Ovary (tissue), 9 donors: Measurements from ENCODE around the gene SUDS3. TPM values are rescaled to one million over a fixed set of nuclear protein-coding genes. Genes with fewer than 3 reads are reported as not detected.

Experiments
- DNase-seq, 5 donors: peaks; one replicate each; pipeline ENCODE4 v3.0.0-alpha.2; 2019 to 2020
- H3K27ac ChIP-seq, 2 donors: fragments of 200-600 bp; one replicate each; pipeline versions ENCODE4 v1.5.1 to v1.8.0; 2019 to 2022
- H3K27me3 ChIP-seq: fragments of 200-600 bp; one replicate; pipeline ENCODE4 v1.8.0; 2022
- H3K36me3 ChIP-seq: fragments of 200-600 bp; sonication (generic); one replicate; pipeline ENCODE4 v1.5.1; 2019
- H3K4me1 ChIP-seq: one replicate; pipeline ENCODE4 v1.8.1; 2013; ENCODE audit warnings: mild to moderate bottlenecking, moderate library complexity; ENCODE audit not compliant: insufficient read depth
- H3K4me3 ChIP-seq: fragments of 200-600 bp; sonication (generic); one replicate; pipeline ENCODE4 v1.5.1; 2017
- H3K9me3 ChIP-seq, 2 donors: fragments of 200-600 bp in 1 of 2; sonication (generic) in 1 of 2; one replicate each; pipeline versions ENCODE4 v1.5.1 to v1.8.1; 2013 to 2019; ENCODE audit warnings: mild to moderate bottlenecking in 1 of 2, moderate library complexity in 1 of 2
- EP300 ChIP-seq: sonication (generic); formaldehyde crosslinking; IDR thresholded peaks from one replicate; pipeline ENCODE4 v1.6.1; 2017; ENCODE audit warnings: antibody characterized with exemption
- POLR2A ChIP-seq: fragments of 450-650 bp; IDR thresholded peaks from one replicate; pipeline ENCODE4 v1.6.1; 2017; ENCODE audit warnings: antibody characterized with exemption, mild to moderate bottlenecking, moderate library complexity
- WGBS, 3 donors: extraction: QIAGEN DNeasy Blood & Tissue Kit in 1 of 3; methylation state at CpG; one replicate each; pipeline versions ENCODE4 v1.1.5 to v1.1.7; 2013 to 2017; 5-methylcytosine and 5-hydroxymethylcytosine counted together
- intact Hi-C, 4 donors: fragments of 100-400 bp; cut with DNase I; formaldehyde crosslinking; loops; one replicate each; pipeline versions ENCODE4 v1.11.0 to v1.15.1; 2022 to 2023
- polyA plus RNA-seq, 2 donors: library from polyadenylated mRNA; stranded (reverse); fragments of 200-250 nt in 1 of 2; fragments of 350-450 nt in 1 of 2; fragmentation: Illumina TruSeq in 1 of 2; extraction: RNeasy Lipid Tissue Mini Kit (QIAGEN cat#74804) in 1 of 2; gene quantifications; one replicate each; pipeline ENCODE4 v1.2.3, GENCODE V29; 2013 to 2014
- total RNA-seq, 7 donors: library from RNA; depleted of rRNA in 2 of 7; stranded (reverse); fragments of >200 nt in 2 of 7; fragmentation: NEBNext Ultra II Directional in 3 of 7; extraction: Animal tissue kit (Norgen Biotek cat#: 25700) in 3 of 7; gene quantifications; one replicate each; pipeline versions ENCODE4 v1.1.0 to v1.2.4, GENCODE V29; 2016 to 2023
- TF ChIP-seq, protein P1 (sequence below), 3 donors: fragments of 450-650 bp in 2 of 3; fragments of 200-600 bp in 1 of 3; IDR thresholded peaks; one replicate each; pipeline versions ENCODE4 v1.5.1 to v1.8.0; 2016 to 2022; ENCODE audit warnings: antibody characterized with exemption in 3 of 3, mild to moderate bottlenecking in 1 of 3
- donor health status: DM: no; HTN: no; CAD: no; lungs with moderate emphysema.
- donor health status: DM: no; HTN: no; CAD: no.
- donor health status: Bipolar disorder and iron deficiency.
- donor health status: DM: yes; HTN: yes; CAD: no.
- donor health status: DM: no; HTN: no; CAD: no.
- donor health status: DM: yes; HTN: yes; CAD: no.

The SUDS3 gene
- total and polyA plus RNA-seq, 9 donors, result 14.5 to 34.9 (median 27.7) TPM

DNA sequence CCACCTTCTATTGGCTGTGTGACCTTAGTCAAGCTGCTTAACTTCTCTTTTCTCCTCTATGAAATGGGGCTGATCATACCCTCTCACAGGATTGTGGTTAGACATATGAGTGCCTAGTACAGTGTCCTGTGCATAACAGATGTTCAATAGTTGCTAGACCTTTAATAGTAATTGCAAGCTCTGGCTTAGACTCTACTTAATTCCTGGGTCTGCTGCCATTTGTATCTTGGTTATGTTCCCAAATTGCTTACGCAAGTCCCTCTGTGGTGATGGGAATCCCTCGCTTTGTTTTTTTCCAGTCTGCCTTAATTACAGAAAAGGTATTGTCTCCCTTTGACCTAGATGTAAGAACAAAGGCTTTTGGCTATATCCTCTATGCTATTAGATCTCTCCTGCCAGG, 15.1 kb downstream of the SUDS3 start:
- DNase-seq, result no peak
- Histone ChIP-seq H3K27me3 (no peaks in the 10 kb centered on the region), H3K4me3 (no peak overlapping the region), H3K36me3 (no peaks in the 10 kb centered on the region), H3K27ac (no peak overlapping the region), H3K9me3 (no peaks in the 10 kb centered on the region), H3K4me1 (no peaks in the 10 kb centered on the region)
- WGBS, 3 donors, result 73 to 95% (median 84%) methylated on average over 2 of the region's 2 CpGs
- TF ChIP-seq, protein P1, sequence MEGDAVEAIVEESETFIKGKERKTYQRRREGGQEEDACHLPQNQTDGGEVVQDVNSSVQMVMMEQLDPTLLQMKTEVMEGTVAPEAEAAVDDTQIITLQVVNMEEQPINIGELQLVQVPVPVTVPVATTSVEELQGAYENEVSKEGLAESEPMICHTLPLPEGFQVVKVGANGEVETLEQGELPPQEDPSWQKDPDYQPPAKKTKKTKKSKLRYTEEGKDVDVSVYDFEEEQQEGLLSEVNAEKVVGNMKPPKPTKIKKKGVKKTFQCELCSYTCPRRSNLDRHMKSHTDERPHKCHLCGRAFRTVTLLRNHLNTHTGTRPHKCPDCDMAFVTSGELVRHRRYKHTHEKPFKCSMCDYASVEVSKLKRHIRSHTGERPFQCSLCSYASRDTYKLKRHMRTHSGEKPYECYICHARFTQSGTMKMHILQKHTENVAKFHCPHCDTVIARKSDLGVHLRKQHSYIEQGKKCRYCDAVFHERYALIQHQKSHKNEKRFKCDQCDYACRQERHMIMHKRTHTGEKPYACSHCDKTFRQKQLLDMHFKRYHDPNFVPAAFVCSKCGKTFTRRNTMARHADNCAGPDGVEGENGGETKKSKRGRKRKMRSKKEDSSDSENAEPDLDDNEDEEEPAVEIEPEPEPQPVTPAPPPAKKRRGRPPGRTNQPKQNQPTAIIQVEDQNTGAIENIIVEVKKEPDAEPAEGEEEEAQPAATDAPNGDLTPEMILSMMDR (IDR thresholded peaks at IDR 0.05), result no peak
- TF ChIP-seq EP300 (no peak), POLR2A (no peak)
- intact Hi-C loops, result no loop called here

DNA sequence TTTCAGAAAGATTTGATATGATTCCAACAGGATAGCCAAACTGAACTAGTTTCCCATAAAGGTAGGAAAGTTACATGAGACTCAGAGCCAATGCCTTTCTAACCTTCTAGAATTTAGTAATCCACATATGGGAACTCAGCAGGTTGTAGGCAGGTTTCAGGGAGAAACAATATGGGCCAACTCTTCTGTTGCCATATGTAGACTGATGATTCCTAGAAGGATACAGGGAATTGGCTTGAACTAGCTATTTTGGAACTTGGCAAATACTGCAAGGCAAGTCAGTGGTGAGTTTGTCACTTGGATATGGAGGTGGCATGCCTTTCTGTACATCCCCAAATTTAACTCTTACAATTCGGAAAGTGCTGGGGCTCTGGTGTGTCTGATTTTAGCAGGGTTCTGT, 15.5 kb downstream of the SUDS3 start:
- Histone ChIP-seq H3K4me3 (no peak overlapping the region), H3K27me3 (no peaks in the 10 kb centered on the region), H3K4me1 (no peaks in the 10 kb centered on the region), H3K36me3 (no peaks in the 10 kb centered on the region), H3K27ac (no peak overlapping the region), H3K9me3 (no peaks in the 10 kb centered on the region)
- intact Hi-C loops, result no loop called here
- no peak for DNase-seq
- TF ChIP-seq, protein P1 (IDR thresholded peaks at IDR 0.05), result no peak
- TF ChIP-seq POLR2A, result no peak
- TF ChIP-seq EP300, result no peak
- WGBS, 3 donors, result 93 to 95% (median 94%) methylated on average over 1 of the region's 1 CpG

DNA sequence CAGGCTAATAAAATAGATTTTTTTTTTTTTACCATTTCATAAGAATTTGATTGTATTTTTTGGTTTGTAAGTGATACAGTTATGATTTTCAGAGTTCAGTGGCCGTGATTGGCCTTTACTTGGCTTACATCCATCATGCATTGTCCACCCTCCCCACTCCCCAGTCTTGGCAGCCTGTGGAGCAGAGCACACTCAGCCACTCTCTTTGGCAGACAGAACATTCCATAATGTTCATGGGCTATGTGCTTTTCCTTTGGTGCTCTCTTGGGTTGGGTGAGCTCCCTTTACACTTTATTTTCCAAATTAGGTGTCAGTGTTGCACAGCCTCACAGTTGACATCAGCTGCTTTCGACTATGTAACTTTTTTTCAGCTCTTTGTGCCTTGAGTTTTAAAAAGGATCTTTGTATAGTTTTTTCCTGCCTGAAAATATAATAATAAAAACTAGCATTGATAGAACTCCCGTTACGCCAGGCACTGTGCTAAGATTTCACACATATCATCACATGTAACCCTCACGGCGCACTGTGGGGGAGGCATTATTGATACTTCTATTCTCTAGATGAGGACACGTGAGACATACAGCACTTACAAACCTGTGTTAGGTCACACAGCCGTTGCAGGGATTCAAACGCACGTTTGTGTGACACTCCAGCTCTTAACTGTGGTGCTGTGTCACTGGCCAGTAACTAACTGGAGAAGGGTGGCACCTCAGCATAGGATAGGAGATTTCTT, 21.5 kb downstream of the SUDS3 start:
- Histone ChIP-seq H3K36me3 (no peaks in the 10 kb centered on the region), H3K9me3 (no peaks in the 10 kb centered on the region), H3K4me3 (no peak overlapping the region), H3K4me1 (no peaks in the 10 kb centered on the region), H3K27ac (no peak overlapping the region), H3K27me3 (no peaks in the 10 kb centered on the region)
- WGBS, 3 donors, result 73 to 76% (median 74%) methylated on average over 10 of the region's 10 CpGs
- no peak for DNase-seq
- no peak for TF ChIP-seq POLR2A
- TF ChIP-seq, protein P1 (IDR thresholded peaks at IDR 0.05), result no peak
- TF ChIP-seq EP300, result no peak
- intact Hi-C loops, result no loop called here

DNA sequence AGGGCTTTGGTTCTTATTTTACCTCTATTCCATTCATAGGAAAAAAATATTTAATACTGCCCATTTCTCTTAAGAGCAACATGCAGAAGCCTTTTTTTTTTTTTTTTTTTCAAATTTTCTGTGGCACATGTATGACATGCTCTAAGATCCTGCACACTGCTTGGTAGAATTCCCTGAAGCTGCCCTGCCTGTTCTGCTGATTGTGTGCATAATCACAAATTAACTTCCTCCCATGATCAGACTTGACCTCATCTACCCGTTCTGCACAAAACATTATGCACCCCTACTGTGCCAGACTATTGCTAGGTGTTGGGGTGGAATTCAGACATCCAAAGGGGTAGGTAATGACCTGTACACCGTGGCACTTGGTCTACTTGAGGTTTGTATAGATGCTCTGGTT, 22.2 kb downstream of the SUDS3 start:
- intact Hi-C loops, result no loop called here
- Histone ChIP-seq H3K36me3 (no peaks in the 10 kb centered on the region), H3K4me3 (no peak overlapping the region), H3K27me3 (no peaks in the 10 kb centered on the region), H3K4me1 (no peaks in the 10 kb centered on the region), H3K27ac (no peak overlapping the region), H3K9me3 (no peaks in the 10 kb centered on the region)
- WGBS, 3 donors, result 66 to 75% (median 71%) methylated on average over 2 of the region's 2 CpGs
- TF ChIP-seq, protein P1 (IDR thresholded peaks at IDR 0.05), result no peak
- TF ChIP-seq EP300, result no peak
- TF ChIP-seq POLR2A, result no peak
- DNase-seq, result no peak
